K562 (cell line): ENCODE results near the gene PRELID1. TPM values are rescaled to one million over a fixed set of nuclear protein-coding genes. Genes with fewer than 3 reads are reported as not detected.
A peak's percentile ranks its signal among the peaks of the same experiment; 100 is the strongest.

Experiments
- ATAC-seq: fragments of 200-7000 bp; cut with Tn5 transposase; 3 replicates; pipeline ENCODE4 v1.9.1; 2020; ENCODE audit warnings: moderate library complexity
- BruUV-seq: library from RNA; stranded (reverse); fragments of 400-500 nt; replicated peaks from 2 replicates; lab custom pipeline; 2021; lab: Mats Ljungman, UMichigan
- CTCF ChIA-PET: fragments of 300-600 bp; formaldehyde crosslinking; extraction: SDS; loops from one replicate; lab custom pipeline; 2021; ENCODE audit warnings: low intra/inter-chr PET ratio; lab: Yijun Ruan, JAX
- POLR2A ChIA-PET: fragments of 300-600, 350-650 bp; sonication (Branson Sonifier 250); formaldehyde crosslinking; extraction: SDS; loops from one replicate; lab custom pipeline; 2021; ENCODE audit warnings: antibody characterized with exemption, inconsistent platforms; lab: Yijun Ruan, JAX
- DNase-seq, 4 experiments: peaks; one replicate each; pipeline versions ENCODE4 v3.0.0 to v3.0.0-alpha.2; 2011 to 2018; ENCODE audit warnings: low spot score in 3 of 4, mixed read lengths in 3 of 4; ENCODE audit errors: extremely low read depth in 1 of 4
- FAIRE-seq: peaks from 2 replicates; lab custom pipeline; 2011; peaks lifted over from hg19 to GRCh38; lab: Jason Lieb, UNC
- H2AFZ ChIP-seq: 2 replicates; pipeline ENCODE4 v1.6.0; 2011; ENCODE audit warnings: low read depth, low read length, control low read depth, inconsistent platforms
- H3K27ac ChIP-seq: fragments of 200-600 bp; 3 replicates; pipeline ENCODE4 v1.8.0; 2011; ENCODE audit warnings: low read depth, mild to moderate bottlenecking, control low read depth, inconsistent platforms, low read length, moderate library complexity, mixed read lengths; ENCODE audit errors: extremely low read depth
- H3K27me3 ChIP-seq, 2 experiments: fragments of 300-600 bp in 1 of 2; 2 replicates in 1 of 2; 3 replicates in 1 of 2; pipeline versions ENCODE4 v1.6.0 to v1.8.0; 2011; ENCODE audit warnings: inconsistent platforms in 2 of 2, low read length in 2 of 2, mild to moderate bottlenecking in 1 of 2, mixed read lengths in 1 of 2, moderate library complexity in 1 of 2; ENCODE audit not compliant: control insufficient read depth in 2 of 2, insufficient read depth in 2 of 2
- H3K36me3 ChIP-seq: fragments of 300-600 bp; 3 replicates; pipeline ENCODE4 v1.8.0; 2011; ENCODE audit warnings: mild to moderate bottlenecking, low read length, inconsistent platforms; ENCODE audit not compliant: control insufficient read depth, insufficient read depth
- H3K4me1 ChIP-seq, 2 experiments: fragments of 200-600 bp in 1 of 2; replicated peaks in 1 of 2; 2 replicates in 1 of 2; 3 replicates in 1 of 2; pipeline versions ENCODE4 v1.5.1 to v1.8.0; 2011; ENCODE audit warnings: inconsistent platforms in 2 of 2, low read length in 2 of 2, mild to moderate bottlenecking in 1 of 2, mixed read lengths in 1 of 2, moderate library complexity in 1 of 2; ENCODE audit not compliant: control insufficient read depth in 2 of 2, insufficient read depth in 2 of 2
- H3K4me2 ChIP-seq: 2 replicates; pipeline ENCODE4 v1.6.1; 2011; ENCODE audit warnings: low read length, control low read depth, inconsistent platforms, mixed read lengths; ENCODE audit not compliant: insufficient read depth
- H3K4me3 ChIP-seq: fragments of 200-600 bp; sonication (generic), shearing (Covaris generic); 2 replicates; pipeline ENCODE4 v1.5.1; 2016; ENCODE audit warnings: control low read depth, inconsistent platforms
- H3K79me2 ChIP-seq: fragments of 200-600 bp; 3 replicates; pipeline ENCODE4 v1.8.0; 2011; ENCODE audit warnings: low read length, inconsistent platforms; ENCODE audit not compliant: control insufficient read depth, insufficient read depth
- H3K9ac ChIP-seq, 2 experiments: 2 replicates each; pipeline versions ENCODE4 v1.6.0 to v1.6.1; 2011; ENCODE audit warnings: low read depth in 2 of 2, low read length in 2 of 2, control low read depth in 1 of 2, inconsistent platforms in 1 of 2, mild to moderate bottlenecking in 1 of 2, mixed read lengths in 1 of 2; ENCODE audit not compliant: insufficient read depth in 1 of 2
- H3K9me1 ChIP-seq: one replicate; pipeline ENCODE4 v1.6.0; 2011; ENCODE audit warnings: inconsistent platforms, mild to moderate bottlenecking, low read length, moderate library complexity; ENCODE audit not compliant: control insufficient read depth, insufficient read depth
- H3K9me3 ChIP-seq: replicated peaks from 2 replicates; pipeline ENCODE4 v1.5.1; 2011; ENCODE audit warnings: low read depth, low read length, inconsistent platforms; ENCODE audit not compliant: control insufficient read depth, insufficient read depth
- H4K20me1 ChIP-seq: replicated peaks from 2 replicates; pipeline ENCODE4 v1.6.1; 2011; ENCODE audit warnings: low read length, inconsistent platforms, mixed read lengths; ENCODE audit not compliant: control insufficient read depth, insufficient read depth
- ERF ChIP-seq: fragments of 450-650 bp; formaldehyde crosslinking; IDR thresholded peaks from 2 replicates; pipeline ENCODE4 v1.4.0; 2020; ENCODE audit warnings: mild to moderate bottlenecking, mixed read lengths
- NR3C1 ChIP-seq: sonication (generic); formaldehyde crosslinking; IDR thresholded peaks from 2 replicates; pipeline ENCODE4 v1.8.1; 2022; ENCODE audit warnings: missing genetic modification reagents
- RBBP5 ChIP-seq: fragments of 200-600 bp; sonication (generic); IDR thresholded peaks from 2 replicates; pipeline ENCODE4 v1.6.1; 2012; ENCODE audit warnings: borderline replicate concordance, mild to moderate bottlenecking, low read length, control low read depth, inconsistent platforms; ENCODE audit not compliant: insufficient read depth, poor library complexity, severe bottlenecking
- RBM22 ChIP-seq: fragments of 200-400 bp; formaldehyde crosslinking; IDR thresholded peaks from 2 replicates; pipeline ENCODE4 v1.6.1; 2018; ENCODE audit warnings: low read length, low read depth; ENCODE audit not compliant: poor library complexity, severe bottlenecking
- TAF1 ChIP-seq: IDR thresholded peaks from 2 replicates; pipeline ENCODE4 v1.6.1; 2011; ENCODE audit warnings: mild to moderate bottlenecking, low read length, moderate library complexity; ENCODE audit not compliant: insufficient read depth, control insufficient read depth, severe bottlenecking; ENCODE audit errors: extremely low read depth
- WGBS: fragments of 100-300 bp; shearing (Covaris generic); methylation state at CpG from one replicate; pipeline ENCODE4 v1.1.6; 2016; ENCODE audit warnings: low coverage, mixed read lengths; ENCODE audit not compliant: insufficient coverage; ENCODE audit errors: missing lambda C conversion rate; 5-methylcytosine and 5-hydroxymethylcytosine counted together
- in situ Hi-C: fragments of 300-500 bp; cut with MboI; formaldehyde crosslinking; loops from 4 replicates; pipeline ENCODE4 v1.15.0; 2018; ENCODE audit warnings: inconsistent platforms, mixed read lengths
- intact Hi-C: fragments of 100-400 bp; cut with micrococcal nuclease; formaldehyde crosslinking; loops from 2 replicates; pipeline ENCODE4 v1.14.2; 2022
- polyA plus RNA-seq, 8 experiments: library from polyadenylated mRNA; depleted of rRNA in 4 of 8; stranded (reverse) in 5 of 8; unstranded in 3 of 8; fragments of >200 nt; fragmentation: Nextera tagmentation in 2 of 8; fragmentation: Illumina TruSeq in 1 of 8; extraction: Ambion mirVana in 2 of 8; extraction: Trizol in 1 of 8; gene quantifications; 2 replicates each; pipeline versions ENCODE4 v1.2.1 to v1.2.3, GENCODE V29; 2011 to 2014; ENCODE audit warnings: inconsistent platforms in 1 of 8, missing spikeins in 1 of 8
- total RNA-seq, 7 experiments: library from RNA; depleted of rRNA in 6 of 7; stranded (reverse); fragments of >200 nt in 6 of 7; fragmentation: Illumina TruSeq in 2 of 7; extraction: Trizol in 2 of 7; gene quantifications; 2 replicates each; pipeline versions ENCODE4 v1.2.1 to v1.2.3, GENCODE V29; 2011 to 2021; ENCODE audit warnings: low replicate concordance in 1 of 7

PRELID1 gene
- total and polyA plus RNA-seq, 9 of the 15 experiments (the other 6 are each of a cell fraction or from before 2014, with no cell fraction given): 40.1 to 484 (median 340) TPM

GRCh38 chr5:177311392-177311722 is 7.8 kb downstream of the PRELID1 start:
- Histone ChIP-seq H3K4me2 (peak overlapping the region; percentile 95), H3K9me3 (no peaks in the 10 kb centered on the region), H2AFZ (peak overlapping the region; percentile 29; the same call in 1 of the 2 replicates), H3K36me3 (peaks cover 16% of the 10 kb centered on the region; the same call in 2 of the 3 replicates), H3K4me3 (peak overlapping the region; percentile 62), H3K27ac (peak overlapping the region; percentile 100), H4K20me1 (no peaks in the 10 kb centered on the region), H3K9me1 (no peaks in the 10 kb centered on the region), H3K9ac (peak overlapping the region; percentile 97 to 98), H3K4me1 (peaks cover 23 to 77% of the 10 kb centered on the region in 2 experiments), H3K79me2 (peaks cover 12% of the 10 kb centered on the region; the same call in 2 of the 3 replicates), H3K27me3 (no peaks in the 10 kb centered on the region)
- ATAC-seq: peak; percentile 15
- TF ChIP-seq RBM22 (peak; percentile 6), RBBP5 (peak; percentile 26), NR3C1 (0 out of 2 replicates have a peak, but pooled peaks have one; percentile 41), TAF1 (no peak), ERF (CRISPR knock-in tag) (0 out of 2 replicates have a peak, but pooled peaks have one; percentile 34)
- WGBS: 0% methylated on average over 2 of the region's 23 CpGs
- CTCF ChIA-PET: interaction anchor here (1.3 kb wide), 1 partner anchor 145 kb away, joined by 5 read pairs; no protein-coding TSS in a partner anchor
- BruUV-seq: no TSS peak
- intact Hi-C loops (no loop called here), in situ Hi-C loops (no loop called here)
- FAIRE-seq: no peak
- POLR2A ChIA-PET: interaction anchor here (1.3 to 2.5 kb wide), 3 partner anchors 10 to 144 kb away, joined by 3 to 9 read pairs (median 6); no protein-coding TSS in a partner anchor
- no peak for DNase-seq
